Colonic mucosa (tissue), 4 donors: ENCODE results near the gene MYO1G. TPM values are rescaled to one million over a fixed set of nuclear protein-coding genes. Genes with fewer than 3 reads are reported as not detected.
A peak's percentile ranks its signal among the peaks of the same experiment; 100 is the strongest.

Experiments
- DNase-seq: peaks from one replicate; pipeline ENCODE4 v3.0.0-alpha.2; 2020
- H3K27ac ChIP-seq: fragments of 200-600 bp; one replicate; pipeline ENCODE4 v1.8.0; 2021
- H3K27me3 ChIP-seq: fragments of 200-600 bp; one replicate; pipeline ENCODE4 v1.8.0; 2021
- H3K36me3 ChIP-seq: fragments of 200-600 bp; one replicate; pipeline ENCODE4 v1.8.0; 2021
- H3K4me1 ChIP-seq: fragments of 200-600 bp; one replicate; pipeline ENCODE4 v1.8.0; 2021; ENCODE audit warnings: mild to moderate bottlenecking
- H3K4me3 ChIP-seq: fragments of 200-600 bp; one replicate; pipeline ENCODE4 v1.8.0; 2021
- H3K9ac ChIP-seq, 2 donors: one replicate each; pipeline ENCODE4 v1.7.0; 2013; ENCODE audit warnings: control low read depth in 2 of 2, low read depth in 2 of 2, low read length in 2 of 2
- H3K9me3 ChIP-seq: fragments of 200-600 bp; one replicate; pipeline ENCODE4 v1.8.0; 2021
- CTCF ChIP-seq: fragments of 200-600 bp; IDR thresholded peaks from one replicate; pipeline ENCODE4 v1.8.0; 2022; ENCODE audit warnings: antibody characterized with exemption, mild to moderate bottlenecking
- intact Hi-C: fragments of 100-400 bp; cut with DNase I; formaldehyde crosslinking; loops from one replicate; pipeline ENCODE4 v1.14.1; 2022
- total RNA-seq, 2 donors: library from RNA; stranded (reverse); fragmentation: NEBNext Ultra II Directional in 1 of 2; extraction: Animal tissue kit (Norgen Biotek cat#: 25700) in 1 of 2; gene quantifications; one replicate each; pipeline ENCODE4 v1.2.1, GENCODE V29; 2021
- donor health status: healthy.
- donor health status: DM: no; HTN: no; CAD: no.
- donor health status: DM: no; HTN: no; CAD: no.

MYO1G gene
- total RNA-seq, 2 donors from 2014 or later = 2.1 to 3.6 TPM

GRCh38 chr7:44985033-44985695, 6.3 kb upstream of the MYO1G start:
- Histone ChIP-seq H3K9me3 (no peaks in the 10 kb centered on the region), H3K27ac (peak overlapping the region; percentile 90), H3K27me3 (no peaks in the 10 kb centered on the region), H3K36me3 (no peaks in the 10 kb centered on the region), H3K9ac (peak overlapping the region; percentile 14 to 89), H3K4me1 (no peaks in the 10 kb centered on the region), H3K4me3 (peak overlapping the region; percentile 54)
- intact Hi-C loops = no loop called here
- no peak for DNase-seq
- no peak for TF ChIP-seq CTCF

GRCh38 chr7:44984478-44984758, 5.6 kb upstream of the MYO1G start:
- intact Hi-C loops = loop anchor here (5.0 kb wide), 1 partner anchor 133 kb away; no protein-coding TSS in a partner anchor

GRCh38 chr7:44983742-44984477, 5.1 kb upstream of the MYO1G start:
- H3K27me3 ChIP-seq = no peaks in the 10 kb centered on the region
- intact Hi-C loops = loop anchor here (5.0 kb wide), 1 partner anchor 133 kb away; no protein-coding TSS in a partner anchor
- no peak for TF ChIP-seq CTCF
- no peak for DNase-seq
- no peaks in the 10 kb centered on the region for H3K9me3 ChIP-seq
- H3K4me3 ChIP-seq = no peak overlapping the region
- no peaks in the 10 kb centered on the region for H3K4me1 ChIP-seq
- H3K9ac ChIP-seq = no peak overlapping the region
- no peak overlapping the region for H3K27ac ChIP-seq
- H3K36me3 ChIP-seq = no peaks in the 10 kb centered on the region

More at GRCh38 chr7:44984478-44984758, 5.6 kb upstream of the MYO1G start:
- Histone ChIP-seq H3K36me3 (no peaks in the 10 kb centered on the region), H3K9me3 (no peaks in the 10 kb centered on the region), H3K27me3 (no peaks in the 10 kb centered on the region), H3K27ac (no peak overlapping the region), H3K4me3 (no peak overlapping the region), H3K4me1 (no peaks in the 10 kb centered on the region), H3K9ac (no peak overlapping the region)
- no peak for TF ChIP-seq CTCF
- no peak for DNase-seq

DNA sequence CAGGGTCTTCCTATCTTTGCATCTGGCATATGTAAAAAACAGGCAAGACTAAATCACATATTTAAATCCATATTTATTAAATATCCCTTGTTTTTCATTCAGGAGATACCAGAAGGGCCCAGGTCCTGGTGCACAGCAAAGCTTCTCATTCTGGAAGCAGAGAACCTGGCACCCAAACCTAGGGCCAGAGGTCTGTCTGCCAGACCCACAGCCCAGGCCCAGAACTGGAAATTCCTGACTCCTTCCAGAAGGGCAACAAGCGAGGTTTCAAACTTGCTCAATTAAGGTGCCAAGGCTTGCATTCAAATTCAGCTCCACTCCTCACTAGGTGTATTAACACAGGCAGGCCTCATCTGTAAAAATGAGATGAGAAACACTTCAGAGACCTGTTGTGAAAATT, 4.2 kb upstream of the MYO1G start:
- Histone ChIP-seq H3K4me1 (no peaks in the 10 kb centered on the region), H3K27me3 (no peaks in the 10 kb centered on the region), H3K4me3 (no peak overlapping the region), H3K9ac (no peak overlapping the region), H3K27ac (no peak overlapping the region), H3K9me3 (no peaks in the 10 kb centered on the region), H3K36me3 (no peaks in the 10 kb centered on the region)
- intact Hi-C loops = loop anchor here (5.0 kb wide), 1 partner anchor 134 kb away; no protein-coding TSS in a partner anchor
- no peak for TF ChIP-seq CTCF
- no peak for DNase-seq

DNA sequence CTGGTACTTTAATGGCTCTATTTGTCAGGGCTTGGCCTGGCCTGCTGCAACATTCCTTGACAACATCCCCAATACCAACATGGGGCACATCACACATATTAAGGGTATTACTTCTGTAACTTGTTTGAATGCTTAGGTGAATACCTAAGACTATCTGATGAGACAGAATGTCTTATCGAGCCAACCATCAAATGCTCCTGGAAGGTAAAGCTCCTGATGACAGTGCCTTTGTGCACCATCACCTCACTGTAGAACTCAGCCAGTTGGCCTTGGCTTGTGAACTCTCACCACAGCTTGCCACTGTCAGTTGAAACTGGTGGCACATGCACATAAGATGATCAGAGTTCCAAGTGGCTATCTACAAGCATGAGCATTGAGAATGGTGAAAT, 3.7 kb upstream of the MYO1G start:
- Histone ChIP-seq H3K4me3 (no peak overlapping the region), H3K36me3 (no peaks in the 10 kb centered on the region), H3K9me3 (no peaks in the 10 kb centered on the region), H3K27me3 (no peaks in the 10 kb centered on the region), H3K27ac (no peak overlapping the region), H3K4me1 (no peaks in the 10 kb centered on the region), H3K9ac (no peak overlapping the region)
- intact Hi-C loops = loop anchor here (5.0 kb wide), 1 partner anchor 135 kb away; no protein-coding TSS in a partner anchor
- TF ChIP-seq CTCF = no peak
- no peak for DNase-seq
